OCI-LY7 (cell line): ENCODE results near the gene FGD5.

Experiments
- EZH2phosphoT487 ChIP-seq: fragments of 200-600 bp; sonication (generic); IDR thresholded peaks from 2 replicates; pipeline ENCODE4 v1.6.1; 2018; ENCODE audit warnings: low read depth, borderline replicate concordance, mild to moderate bottlenecking, mixed run types, antibody characterized with exemption, low read length, moderate library complexity, mixed read lengths
- TF ChIP-seq, protein P1 (sequence below): fragments of 200-600 bp; sonication (generic); conservative IDR thresholded peaks from 2 replicates; pipeline ENCODE4 v1.5.1; 2014; ENCODE audit warnings: mild to moderate bottlenecking, antibody characterized with exemption, low read length, moderate library complexity, mixed read lengths

DNA sequence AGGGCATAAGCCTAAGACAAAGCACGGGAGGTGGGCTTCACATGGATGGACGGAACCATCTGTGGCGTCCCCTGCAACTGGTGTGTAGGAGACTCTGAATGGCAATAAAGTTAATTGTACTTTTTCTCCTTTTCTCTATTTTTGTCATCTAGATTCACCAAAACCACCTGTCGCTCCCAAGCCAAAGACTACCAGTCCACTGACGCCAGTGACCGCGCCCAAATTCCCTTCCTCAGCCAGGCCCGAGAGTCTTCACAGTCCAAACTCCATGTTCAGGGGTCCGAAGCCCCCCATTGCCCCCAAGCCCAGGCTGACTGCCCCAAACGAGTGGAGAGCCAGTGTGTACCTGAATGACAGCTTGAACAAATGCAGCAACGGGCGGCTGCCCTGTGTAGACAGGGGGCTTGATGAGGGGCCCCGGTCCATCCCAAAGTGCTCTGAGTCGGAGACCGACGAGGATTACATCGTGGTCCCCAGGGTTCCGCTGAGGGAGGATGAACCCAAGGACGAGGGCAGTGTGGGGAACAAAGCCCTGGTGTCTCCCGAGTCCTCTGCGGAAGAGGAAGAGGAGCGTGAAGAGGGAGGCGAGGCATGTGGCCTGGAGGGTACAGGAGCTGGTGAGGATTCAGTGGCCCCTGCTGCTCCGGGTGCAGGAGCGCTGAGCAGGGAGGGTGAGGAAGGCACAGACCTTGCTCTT is at the start of gene FGD5:
- TF ChIP-seq, protein P1, sequence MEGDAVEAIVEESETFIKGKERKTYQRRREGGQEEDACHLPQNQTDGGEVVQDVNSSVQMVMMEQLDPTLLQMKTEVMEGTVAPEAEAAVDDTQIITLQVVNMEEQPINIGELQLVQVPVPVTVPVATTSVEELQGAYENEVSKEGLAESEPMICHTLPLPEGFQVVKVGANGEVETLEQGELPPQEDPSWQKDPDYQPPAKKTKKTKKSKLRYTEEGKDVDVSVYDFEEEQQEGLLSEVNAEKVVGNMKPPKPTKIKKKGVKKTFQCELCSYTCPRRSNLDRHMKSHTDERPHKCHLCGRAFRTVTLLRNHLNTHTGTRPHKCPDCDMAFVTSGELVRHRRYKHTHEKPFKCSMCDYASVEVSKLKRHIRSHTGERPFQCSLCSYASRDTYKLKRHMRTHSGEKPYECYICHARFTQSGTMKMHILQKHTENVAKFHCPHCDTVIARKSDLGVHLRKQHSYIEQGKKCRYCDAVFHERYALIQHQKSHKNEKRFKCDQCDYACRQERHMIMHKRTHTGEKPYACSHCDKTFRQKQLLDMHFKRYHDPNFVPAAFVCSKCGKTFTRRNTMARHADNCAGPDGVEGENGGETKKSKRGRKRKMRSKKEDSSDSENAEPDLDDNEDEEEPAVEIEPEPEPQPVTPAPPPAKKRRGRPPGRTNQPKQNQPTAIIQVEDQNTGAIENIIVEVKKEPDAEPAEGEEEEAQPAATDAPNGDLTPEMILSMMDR = no peak
- TF ChIP-seq EZH2phosphoT487 = no peak
